Stimulated activated naive CD8-positive, alpha-beta T cell treated with anti-CD3 and anti-CD28 coated beads, Interleukin-15, Interleukin-2, amounts not matched to agents 100 ng/mL and 50 ng/mL, for 24 hours (primary cell): ENCODE data around the gene AP5Z1.

ENCODE experiments used
- H3K27ac Mint-ChIP-seq: one replicate; pipeline ENCODE4 v1.8.0; 2021; ENCODE audit warnings: mild to moderate bottlenecking, mixed read lengths
- H3K27me3 Mint-ChIP-seq: one replicate; pipeline ENCODE4 v1.8.0; 2021; ENCODE audit warnings: mixed read lengths
- H3K36me3 Mint-ChIP-seq: one replicate; pipeline ENCODE4 v1.8.0; 2021; ENCODE audit warnings: low read depth, mixed read lengths
- H3K4me1 Mint-ChIP-seq: one replicate; pipeline ENCODE4 v1.8.0; 2021; ENCODE audit warnings: low read depth, mixed read lengths
- H3K4me3 Mint-ChIP-seq: one replicate; pipeline ENCODE4 v1.8.0; 2021; ENCODE audit warnings: mild to moderate bottlenecking, mixed read lengths
- H3K9me3 Mint-ChIP-seq: one replicate; pipeline ENCODE4 v1.8.0; 2021; ENCODE audit warnings: mixed read lengths

Gene AP5Z1

GRCh38 chr7:4770886-4771285 lies 4.5 kb upstream of the AP5Z1 start:
- Mint-ChIP-seq H3K36me3 (peaks cover 11% of the 10 kb centered on the region), H3K27ac (no peak overlapping the region), H3K9me3 (no peaks in the 10 kb centered on the region), H3K27me3 (no peaks in the 10 kb centered on the region), H3K4me1 (peaks cover 23% of the 10 kb centered on the region), H3K4me3 (no peak overlapping the region)

GRCh38 chr7:4771737-4772136 lies 3.7 kb upstream of the AP5Z1 start:
- Mint-ChIP-seq H3K4me1 (peaks cover 31% of the 10 kb centered on the region), H3K27ac (no peak overlapping the region), H3K36me3 (peaks cover 9% of the 10 kb centered on the region), H3K4me3 (no peak overlapping the region), H3K9me3 (no peaks in the 10 kb centered on the region), H3K27me3 (no peaks in the 10 kb centered on the region)

GRCh38 chr7:4772306-4772705 lies 3.1 kb upstream of the AP5Z1 start:
- no peak overlapping the region for H3K4me3 Mint-ChIP-seq
- H3K4me1 Mint-ChIP-seq: peaks cover 36% of the 10 kb centered on the region
- peaks cover 7% of the 10 kb centered on the region for H3K36me3 Mint-ChIP-seq
- H3K27me3 Mint-ChIP-seq: no peaks in the 10 kb centered on the region
- no peaks in the 10 kb centered on the region for H3K9me3 Mint-ChIP-seq
- no peak overlapping the region for H3K27ac Mint-ChIP-seq

GRCh38 chr7:4774007-4774406 lies 1.4 kb upstream of the AP5Z1 start:
- H3K36me3 Mint-ChIP-seq: peaks cover 9% of the 10 kb centered on the region
- H3K4me3 Mint-ChIP-seq: peak overlapping the region; percentile 96
- peaks cover 46% of the 10 kb centered on the region for H3K4me1 Mint-ChIP-seq

GRCh38 chr7:4774658-4775249 lies 669 bp upstream of the AP5Z1 start:
- H3K9me3 Mint-ChIP-seq: no peaks in the 10 kb centered on the region
- peak overlapping the region; percentile 96 for H3K4me3 Mint-ChIP-seq
- H3K27ac Mint-ChIP-seq: peak overlapping the region; percentile 96
- peaks cover 43% of the 10 kb centered on the region for H3K4me1 Mint-ChIP-seq
- peaks cover 7% of the 10 kb centered on the region for H3K36me3 Mint-ChIP-seq
- H3K27me3 Mint-ChIP-seq: no peaks in the 10 kb centered on the region

More at GRCh38 chr7:4774007-4774406, 1.4 kb upstream of the AP5Z1 start:
- H3K27me3 Mint-ChIP-seq: no peaks in the 10 kb centered on the region
- H3K9me3 Mint-ChIP-seq: no peaks in the 10 kb centered on the region
- H3K27ac Mint-ChIP-seq: peak overlapping the region; percentile 96

- no peaks in the 10 kb centered on the region for H3K9me3 Mint-ChIP-seq
- peaks cover 41% of the 10 kb centered on the region for H3K4me1 Mint-ChIP-seq
- peak overlapping the region; percentile 96 for H3K4me3 Mint-ChIP-seq
- no peaks in the 10 kb centered on the region for H3K27me3 Mint-ChIP-seq
- H3K36me3 Mint-ChIP-seq: peaks cover 10% of the 10 kb centered on the region
- peak overlapping the region; percentile 96 for H3K27ac Mint-ChIP-seq
Measured at GRCh38 chr7:4775848-4776623, 613 bp downstream of the AP5Z1 start.

GRCh38 chr7:4779118-4779517 lies 3.7 kb downstream of the AP5Z1 start:
- Mint-ChIP-seq H3K27ac (no peak overlapping the region), H3K9me3 (no peaks in the 10 kb centered on the region), H3K4me3 (no peak overlapping the region), H3K4me1 (peaks cover 38% of the 10 kb centered on the region), H3K36me3 (peaks cover 20% of the 10 kb centered on the region), H3K27me3 (no peaks in the 10 kb centered on the region)

- Mint-ChIP-seq H3K36me3 (peaks cover 20% of the 10 kb centered on the region), H3K27me3 (no peaks in the 10 kb centered on the region), H3K4me3 (no peak overlapping the region)
Measured at GRCh38 chr7:4781366-4782069, 6.1 kb downstream of the AP5Z1 start.

GRCh38 chr7:4782333-4783291 lies 7.2 kb downstream of the AP5Z1 start:
- Mint-ChIP-seq H3K36me3 (peaks cover 20% of the 10 kb centered on the region), H3K27me3 (no peaks in the 10 kb centered on the region), H3K4me3 (no peak overlapping the region), H3K9me3 (no peaks in the 10 kb centered on the region), H3K4me1 (peaks cover 9% of the 10 kb centered on the region), H3K27ac (no peak overlapping the region)

More at GRCh38 chr7:4781366-4782069, 6.1 kb downstream of the AP5Z1 start:
- Mint-ChIP-seq H3K27ac (no peak overlapping the region), H3K9me3 (no peaks in the 10 kb centered on the region), H3K4me1 (peaks cover 17% of the 10 kb centered on the region)

- Mint-ChIP-seq H3K9me3 (no peaks in the 10 kb centered on the region), H3K36me3 (peaks cover 16% of the 10 kb centered on the region), H3K27me3 (no peaks in the 10 kb centered on the region), H3K4me3 (no peak overlapping the region), H3K4me1 (peaks cover 3% of the 10 kb centered on the region), H3K27ac (no peak overlapping the region)
Measured at GRCh38 chr7:4783292-4783652, 7.8 kb downstream of the AP5Z1 start.

GRCh38 chr7:4783762-4784351 lies 8.4 kb downstream of the AP5Z1 start:
- H3K4me3 Mint-ChIP-seq: no peak overlapping the region
- peaks cover 15% of the 10 kb centered on the region for H3K36me3 Mint-ChIP-seq
- H3K27ac Mint-ChIP-seq: no peak overlapping the region
- no peaks in the 10 kb centered on the region for H3K9me3 Mint-ChIP-seq
- no peaks in the 10 kb centered on the region for H3K4me1 Mint-ChIP-seq
- no peaks in the 10 kb centered on the region for H3K27me3 Mint-ChIP-seq

GRCh38 chr7:4784799-4785198 lies 9.4 kb downstream of the AP5Z1 start:
- no peak overlapping the region for H3K27ac Mint-ChIP-seq
- peaks cover 15% of the 10 kb centered on the region for H3K36me3 Mint-ChIP-seq
- H3K9me3 Mint-ChIP-seq: no peaks in the 10 kb centered on the region
- H3K4me1 Mint-ChIP-seq: no peaks in the 10 kb centered on the region
- H3K4me3 Mint-ChIP-seq: no peak overlapping the region
- H3K27me3 Mint-ChIP-seq: no peaks in the 10 kb centered on the region

- Mint-ChIP-seq H3K9me3 (no peaks in the 10 kb centered on the region), H3K36me3 (peaks cover 15% of the 10 kb centered on the region), H3K4me3 (no peak overlapping the region)
Measured at GRCh38 chr7:4785371-4785770, 9.9 kb downstream of the AP5Z1 start.

GRCh38 chr7:4786015-4786414 lies 10.6 kb downstream of the AP5Z1 start:
- Mint-ChIP-seq H3K27ac (no peak overlapping the region), H3K9me3 (no peaks in the 10 kb centered on the region), H3K4me1 (no peaks in the 10 kb centered on the region), H3K27me3 (no peaks in the 10 kb centered on the region), H3K36me3 (peaks cover 10% of the 10 kb centered on the region), H3K4me3 (no peak overlapping the region)

More at GRCh38 chr7:4785371-4785770, 9.9 kb downstream of the AP5Z1 start:
- H3K27me3 Mint-ChIP-seq: no peaks in the 10 kb centered on the region
- no peak overlapping the region for H3K27ac Mint-ChIP-seq
- H3K4me1 Mint-ChIP-seq: no peaks in the 10 kb centered on the region
